Measurements from ENCODE around the gene SIRPG.
"Not testable (repeated sequence)": the region's sequence is repeated elsewhere in the genome, so short reads cannot be mapped to it uniquely, and the experiment has no call there.

Gene SIRPG

DNA sequence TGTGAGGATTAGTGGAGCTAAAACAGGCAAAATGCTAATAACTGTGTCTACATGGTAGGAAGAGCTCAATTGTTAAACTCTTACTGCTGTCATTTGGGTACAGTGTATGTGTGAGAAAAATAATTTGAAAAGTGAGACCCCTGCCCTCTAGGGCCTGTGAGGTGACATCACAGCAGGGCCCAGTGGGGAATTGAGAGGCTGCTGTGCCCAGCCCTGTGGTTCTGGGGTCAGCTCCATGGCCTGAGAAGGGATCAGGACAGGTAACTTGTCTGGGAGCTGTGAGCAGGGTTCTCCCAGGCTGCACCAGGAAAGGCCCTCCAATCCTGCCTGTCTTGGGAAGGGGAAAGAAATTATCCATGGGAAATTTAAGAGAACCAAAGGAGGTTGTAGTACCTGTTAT is 39.1 kb downstream of the SIRPG start:
- no peak for ATAC-seq
- peak overlapping the region; percentile 80 for H3K27ac Mint-ChIP-seq
- H3K27me3 Mint-ChIP-seq: no peaks in the 10 kb centered on the region
- peaks cover 71% of the 10 kb centered on the region for H3K4me1 Mint-ChIP-seq
- peaks cover 13% of the 10 kb centered on the region for H3K9me3 Mint-ChIP-seq
- H3K36me3 Mint-ChIP-seq: no peaks in the 10 kb centered on the region
- H3K4me3 Mint-ChIP-seq: no peak overlapping the region

- no peak for ATAC-seq
- no peaks in the 10 kb centered on the region for H3K36me3 Mint-ChIP-seq
- no peak overlapping the region for H3K27ac Mint-ChIP-seq
- H3K4me1 Mint-ChIP-seq: peaks cover 56% of the 10 kb centered on the region
- H3K27me3 Mint-ChIP-seq: no peaks in the 10 kb centered on the region
- H3K4me3 Mint-ChIP-seq: no peak overlapping the region
- peaks cover 13% of the 10 kb centered on the region for H3K9me3 Mint-ChIP-seq
Measured at GRCh38 chr20:1616858-1617434, 40.6 kb downstream of the SIRPG start.

GRCh38 chr20:1610404-1610803 is 47.2 kb downstream of the SIRPG start:
- ATAC-seq, H3K27me3 Mint-ChIP-seq, H3K4me1 Mint-ChIP-seq, H3K9me3 Mint-ChIP-seq, H3K36me3 Mint-ChIP-seq, H3K27ac Mint-ChIP-seq, H3K4me3 Mint-ChIP-seq: not testable (repeated sequence)

- not testable (repeated sequence) for H3K9me3 Mint-ChIP-seq, H3K4me1 Mint-ChIP-seq, H3K36me3 Mint-ChIP-seq, H3K4me3 Mint-ChIP-seq, H3K27ac Mint-ChIP-seq, H3K27me3 Mint-ChIP-seq, ATAC-seq
Measured at GRCh38 chr20:1608678-1609347, 48.8 kb downstream of the SIRPG start.

DNA sequence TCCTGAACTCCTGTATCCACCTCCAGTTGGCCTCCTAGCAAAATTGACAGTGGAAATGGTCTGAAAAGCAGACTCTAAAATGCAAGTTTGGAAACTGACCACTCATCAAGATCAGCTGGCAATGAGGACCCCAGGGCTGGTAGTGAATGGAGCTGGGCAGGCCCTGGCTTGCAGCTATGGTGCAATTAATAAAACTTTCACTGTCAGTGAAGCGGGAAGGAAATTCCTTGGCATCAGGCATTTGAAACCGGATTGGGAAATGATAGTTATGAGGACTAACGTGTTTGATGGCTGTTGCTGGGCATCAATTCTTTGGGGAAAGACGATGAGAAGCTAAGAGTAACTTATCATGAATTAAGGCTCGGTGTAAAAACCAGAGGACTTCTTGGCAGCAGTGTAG is 56.8 kb downstream of the SIRPG start:
- H3K27ac Mint-ChIP-seq: no peak overlapping the region
- ATAC-seq: no peak
- H3K4me3 Mint-ChIP-seq: no peak overlapping the region
- H3K4me1 Mint-ChIP-seq: no peaks in the 10 kb centered on the region
- H3K27me3 Mint-ChIP-seq: no peaks in the 10 kb centered on the region
- H3K36me3 Mint-ChIP-seq: no peaks in the 10 kb centered on the region
- H3K9me3 Mint-ChIP-seq: no peaks in the 10 kb centered on the region

DNA sequence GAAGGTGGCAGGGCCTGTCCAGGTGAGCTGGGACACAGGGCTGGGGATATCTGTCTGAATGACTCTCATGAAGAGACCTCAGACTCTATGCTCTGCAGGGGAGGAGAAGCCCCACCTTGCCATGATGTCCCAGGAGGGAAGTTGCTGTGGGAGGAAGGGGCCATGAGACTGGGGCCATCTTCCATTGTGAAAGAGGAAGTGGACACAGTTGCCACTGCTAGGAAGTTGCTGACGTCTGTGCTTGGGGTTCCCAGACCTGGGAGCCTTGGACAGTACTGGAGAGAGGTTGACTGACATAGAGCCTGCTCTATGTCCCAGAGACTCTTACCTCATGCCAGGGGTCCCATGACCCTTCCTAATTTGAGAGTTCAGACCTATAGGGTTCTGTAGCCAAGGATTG is 62.2 kb downstream of the SIRPG start:
- Mint-ChIP-seq H3K4me3 (no peak overlapping the region), H3K36me3 (no peaks in the 10 kb centered on the region), H3K9me3 (no peaks in the 10 kb centered on the region), H3K4me1 (no peaks in the 10 kb centered on the region), H3K27ac (no peak overlapping the region), H3K27me3 (no peaks in the 10 kb centered on the region)
- no peak for ATAC-seq

DNA sequence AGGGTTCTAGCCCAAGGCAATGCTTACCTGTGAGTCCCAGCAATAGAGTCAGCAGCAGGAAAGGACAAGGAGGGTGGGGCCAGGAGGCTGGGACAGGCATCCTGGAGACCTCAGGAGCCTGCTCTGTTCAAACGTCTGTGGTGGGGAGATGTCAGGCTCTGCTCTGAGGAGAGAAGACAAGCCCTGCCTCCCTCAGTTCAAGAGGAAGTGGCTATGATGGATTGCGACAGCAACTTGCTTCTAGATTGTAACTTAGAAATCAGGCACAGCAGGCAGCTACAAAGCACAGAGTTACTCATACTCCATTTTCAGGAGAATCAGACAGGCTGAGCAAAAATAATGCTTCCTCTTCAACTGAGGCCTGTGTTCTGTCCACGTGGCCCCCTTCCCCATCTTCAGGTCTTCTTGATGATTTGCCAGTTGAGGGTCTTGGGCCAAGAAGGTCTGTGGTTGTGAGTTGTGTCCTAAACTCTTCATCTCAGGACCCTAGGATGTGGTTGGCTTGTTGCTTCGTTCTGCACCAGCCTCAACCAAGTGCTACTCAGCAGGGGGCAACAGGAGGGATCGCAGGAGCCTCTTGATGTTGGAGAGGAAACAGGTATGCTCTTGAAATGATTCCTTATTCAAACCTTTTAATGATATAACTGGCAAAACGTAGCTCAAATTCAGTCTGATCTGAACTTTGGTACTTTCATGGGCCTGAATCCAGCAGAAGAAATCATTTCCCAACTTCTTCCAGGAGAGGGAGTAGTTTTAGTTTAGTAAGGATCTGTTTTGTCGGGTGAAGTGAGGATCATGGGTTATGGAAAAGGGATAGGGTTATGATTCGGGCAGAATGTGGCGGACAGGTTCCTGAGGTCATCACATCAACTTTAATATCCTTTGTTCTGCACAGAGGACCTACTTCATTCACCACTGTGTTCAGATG is 68.8 kb downstream of the SIRPG start:
- no peaks in the 10 kb centered on the region for H3K4me1 Mint-ChIP-seq
- H3K36me3 Mint-ChIP-seq: no peaks in the 10 kb centered on the region
- no peak overlapping the region for H3K4me3 Mint-ChIP-seq
- ATAC-seq: no peak
- no peak overlapping the region for H3K27ac Mint-ChIP-seq
- H3K9me3 Mint-ChIP-seq: no peaks in the 10 kb centered on the region
- H3K27me3 Mint-ChIP-seq: no peaks in the 10 kb centered on the region

DNA sequence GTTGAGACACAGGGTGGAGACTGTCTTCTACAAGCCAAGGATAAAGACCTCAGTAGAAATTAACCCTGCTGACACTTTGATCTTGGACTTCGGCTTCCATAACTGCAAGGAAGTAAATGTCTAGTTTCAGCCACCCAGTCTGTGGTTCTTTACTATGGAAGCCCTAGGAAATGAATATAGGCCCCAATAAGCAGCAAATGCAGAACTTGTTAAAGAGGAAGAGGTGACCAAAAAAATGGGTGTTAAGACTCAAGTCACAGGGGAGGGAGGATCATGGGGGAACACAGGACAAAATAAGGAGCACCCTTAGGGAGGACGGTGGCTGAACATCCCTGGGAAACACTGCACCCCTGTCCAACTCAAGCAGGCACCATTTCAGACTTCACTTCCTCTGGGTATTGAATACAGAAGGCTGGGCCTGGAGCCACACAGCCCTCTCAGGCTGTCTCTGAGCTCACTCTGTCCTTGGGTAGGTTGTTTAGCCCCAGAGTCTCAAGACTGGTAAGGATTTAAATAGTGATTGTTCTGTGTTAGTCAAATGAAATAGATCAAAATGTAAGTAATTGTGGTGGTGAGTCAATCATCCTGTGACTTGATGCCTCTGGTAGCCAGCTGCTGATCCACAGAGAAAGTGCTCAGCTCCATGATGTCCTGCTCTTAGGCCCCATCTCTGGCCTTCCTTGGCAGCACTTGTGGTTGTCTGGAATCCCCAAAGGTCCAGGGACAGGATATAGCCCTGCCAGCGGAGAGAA is 69.6 kb downstream of the SIRPG start:
- Mint-ChIP-seq H3K4me3 (no peak overlapping the region), H3K27me3 (no peaks in the 10 kb centered on the region), H3K4me1 (no peaks in the 10 kb centered on the region), H3K36me3 (no peaks in the 10 kb centered on the region), H3K27ac (no peak overlapping the region), H3K9me3 (no peaks in the 10 kb centered on the region)
- no peak for ATAC-seq

- no peak for ATAC-seq
- no peak overlapping the region for H3K4me3 Mint-ChIP-seq
- no peaks in the 10 kb centered on the region for H3K36me3 Mint-ChIP-seq
- H3K27ac Mint-ChIP-seq: no peak overlapping the region
- H3K9me3 Mint-ChIP-seq: no peaks in the 10 kb centered on the region
- no peaks in the 10 kb centered on the region for H3K27me3 Mint-ChIP-seq
- no peaks in the 10 kb centered on the region for H3K4me1 Mint-ChIP-seq
Measured at GRCh38 chr20:1579488-1579887, 78.1 kb downstream of the SIRPG start.
